Pancreas (tissue), 10 donors: ENCODE results near the gene NGF. TPM values are rescaled to one million over a fixed set of nuclear protein-coding genes. Genes with fewer than 3 reads are reported as not detected.

Source experiments
- ATAC-seq, 4 donors: fragments of 200-7000 bp; cut with Tn5 transposase; one replicate each; pipeline versions ENCODE4 v1.8.0 to v1.9.1; 2020; ENCODE audit warnings: mild to moderate bottlenecking in 4 of 4, moderate library complexity in 4 of 4
- DNase-seq, 6 donors: peaks; one replicate each; pipeline ENCODE4 v3.0.0-alpha.2; 2020
- FAIRE-seq: peaks from 2 replicates; lab custom pipeline; 2012; peaks lifted over from hg19 to GRCh38; lab: Jason Lieb, UNC
- H3K27ac ChIP-seq, 4 donors: fragments of 200-600 bp; sonication (generic); 1 replicate in 3 of 4; 2 replicates in 1 of 4; pipeline versions ENCODE4 v1.5.0 to v1.8.0; 2020
- H3K27me3 ChIP-seq, 4 donors: fragments of 200-600 bp; one replicate each; pipeline ENCODE4 v1.8.0; 2021
- H3K36me3 ChIP-seq, 3 donors: fragments of 200-600 bp; sonication (generic) in 1 of 3; one replicate each; pipeline versions ENCODE4 v1.5.0 to v1.8.0; 2020 to 2021
- H3K4me1 ChIP-seq, 3 donors: fragments of 200-600 bp; one replicate each; pipeline ENCODE4 v1.8.0; 2021
- H3K4me3 ChIP-seq, 4 donors: fragments of 200-600 bp; sonication (generic) in 2 of 4; one replicate each; pipeline versions ENCODE4 v1.5.0 to v1.8.0; 2020 to 2021
- H3K9me3 ChIP-seq, 4 donors: fragments of 200-600 bp; one replicate each; pipeline ENCODE4 v1.8.0; 2021
- CTCF ChIP-seq, 4 donors: fragments of 200-600 bp; sonication (generic) in 3 of 4; IDR thresholded peaks; one replicate each; pipeline versions ENCODE4 v1.5.0 to v1.8.0; 2021; ENCODE audit warnings: antibody characterized with exemption in 4 of 4
- WGBS, 2 donors: extraction: QIAGEN DNeasy Blood & Tissue Kit; methylation state at CpG; one replicate each; pipeline ENCODE4 v1.1.7; 2013; 5-methylcytosine and 5-hydroxymethylcytosine counted together
- intact Hi-C, 3 donors: fragments of 100-400 bp; cut with DNase I; formaldehyde crosslinking; loops; one replicate each; pipeline versions ENCODE4 v1.11.1 to v1.14.2; 2022
- polyA plus RNA-seq, 2 donors: library from polyadenylated mRNA; stranded (reverse); fragments of 200-250 nt; gene quantifications; one replicate each; pipeline ENCODE4 v1.2.3, GENCODE V29; 2013
- total RNA-seq, 6 donors: library from RNA; stranded (reverse); fragmentation: NEBNext Ultra II Directional in 4 of 6; extraction: Animal tissue kit (Norgen Biotek cat#: 25700) in 4 of 6; gene quantifications; one replicate each; pipeline versions ENCODE4 v1.2.1 to v1.2.4, GENCODE V29; 2021 to 2023
- donor health status: healthy with polysubstance abuse.
- donor health status: DM: no; HTN: no; CAD: no; lungs with moderate emphysema.
- donor health status: DM: no; HTN: no; CAD: no.
- donor health status: control.
- donor health status: control.
- donor health status: Bipolar disorder and iron deficiency.
- donor health status: DM: yes; HTN: yes; CAD: no.
- donor health status: DM: no; HTN: no; CAD: no.
- donor health status: DM: no; HTN: no; CAD: no.
- donor health status: DM: yes; HTN: yes; CAD: no.

The NGF gene
- total and polyA plus RNA-seq, 8 donors = 0.25 to 1.1 (median 0.54) TPM; not detected in 2

- 53 to 68% methylated on average over 8 of the region's 8 CpGs for WGBS, 2 donors
- no peak for FAIRE-seq
- ATAC-seq = no peak
- Histone ChIP-seq H3K27ac (no peak overlapping the region), H3K27me3 (no peaks in the 10 kb centered on the region), H3K4me1 (no peaks in the 10 kb centered on the region), H3K9me3 (no peaks in the 10 kb centered on the region), H3K36me3 (no peaks in the 10 kb centered on the region), H3K4me3 (no peak overlapping the region)
- no peak for DNase-seq
- no peak for TF ChIP-seq CTCF (IDR thresholded peaks at IDR 0.05)
- intact Hi-C loops = no loop called here
These were observed 37.8 kb downstream of the NGF start for GRCh38 chr1:115300087-115300876.

GRCh38 chr1:115299266-115299665, 38.8 kb downstream of the NGF start:
- TF ChIP-seq CTCF (IDR thresholded peaks at IDR 0.05) = no peak
- intact Hi-C loops = no loop called here
- ATAC-seq = no peak
- WGBS, 2 donors = 80 to 87% methylated on average over 2 of the region's 2 CpGs
- no peak overlapping the region for H3K27ac ChIP-seq
- no peak overlapping the region for H3K4me3 ChIP-seq
- H3K4me1 ChIP-seq = no peaks in the 10 kb centered on the region
- H3K27me3 ChIP-seq = no peaks in the 10 kb centered on the region
- no peak for DNase-seq
- no peaks in the 10 kb centered on the region for H3K36me3 ChIP-seq
- H3K9me3 ChIP-seq = no peaks in the 10 kb centered on the region
- FAIRE-seq = no peak

- ATAC-seq = no peak
- 88 to 97% methylated on average over 2 of the region's 2 CpGs for WGBS, 2 donors
- Histone ChIP-seq H3K27ac (no peak overlapping the region), H3K9me3 (no peaks in the 10 kb centered on the region), H3K4me1 (no peaks in the 10 kb centered on the region), H3K27me3 (no peaks in the 10 kb centered on the region), H3K4me3 (no peak overlapping the region), H3K36me3 (no peaks in the 10 kb centered on the region)
- no peak for TF ChIP-seq CTCF (IDR thresholded peaks at IDR 0.05)
- no peak for FAIRE-seq
- no peak for DNase-seq
- intact Hi-C loops = no loop called here
These were observed 41.1 kb downstream of the NGF start for GRCh38 chr1:115296981-115297380.

- no peaks in the 10 kb centered on the region for H3K9me3 ChIP-seq
- H3K27me3 ChIP-seq = no peaks in the 10 kb centered on the region
- intact Hi-C loops = no loop called here
- no peaks in the 10 kb centered on the region for H3K36me3 ChIP-seq
- no peak overlapping the region for H3K4me3 ChIP-seq
- FAIRE-seq = no peak
- ATAC-seq = no peak
- no peak overlapping the region for H3K27ac ChIP-seq
- 83 to 95% methylated on average over 3 of the region's 3 CpGs for WGBS, 2 donors
- no peaks in the 10 kb centered on the region for H3K4me1 ChIP-seq
- no peak for DNase-seq
- no peak for TF ChIP-seq CTCF (IDR thresholded peaks at IDR 0.05)
These were observed 41.9 kb downstream of the NGF start for GRCh38 chr1:115295904-115296696.
